PC-9 (cell line): ENCODE measurements around the gene PALLD. TPM values are rescaled to one million over a fixed set of nuclear protein-coding genes. Genes with fewer than 3 reads are reported as not detected.

Experiments
- BruUV-seq: library from RNA; stranded (reverse); fragments of 400-500 nt; replicated peaks from 2 replicates; lab custom pipeline; 2021; lab: Mats Ljungman, UMichigan
- CTCF ChIA-PET: fragments of 300-600 bp; sonication (Branson Sonifier 250); formaldehyde crosslinking; loops from one replicate; lab custom pipeline; 2022; ENCODE audit warnings: antibody characterized with exemption; lab: Charles Lee
- POLR2A ChIA-PET: fragments of 300-600 bp; sonication (Branson Sonifier 250); formaldehyde crosslinking; loops from one replicate; lab custom pipeline; 2022; ENCODE audit warnings: antibody characterized with exemption; ENCODE audit not compliant: unreplicated experiment; lab: Charles Lee
- DNase-seq, 2 experiments: peaks; one replicate each; pipeline versions ENCODE4 v3.0.0 to v3.0.0-alpha.2; 2015 to 2022; ENCODE audit warnings: mixed read lengths in 1 of 2
- H2AFZ ChIP-seq: fragments of 200-600 bp; sonication (generic); 2 replicates; pipeline ENCODE4 v1.8.1; 2017; ENCODE audit warnings: antibody characterized with exemption
- H3F3A ChIP-seq: fragments of 200-600 bp; sonication (generic); 2 replicates; pipeline ENCODE4 v1.8.1; 2017; ENCODE audit warnings: antibody characterized with exemption, mild to moderate bottlenecking, low read depth; ENCODE audit not compliant: insufficient read depth
- H3K27ac ChIP-seq: fragments of 200-600 bp; sonication (generic); 2 replicates; pipeline ENCODE4 v1.6.1; 2016; ENCODE audit warnings: mixed run types
- H3K27me3 ChIP-seq: fragments of 200-600 bp; sonication (generic); 2 replicates; pipeline ENCODE4 v1.6.1; 2016; ENCODE audit warnings: low read depth, mixed run types; ENCODE audit not compliant: insufficient read depth
- H3K36me3 ChIP-seq: fragments of 200-600 bp; sonication (generic); 2 replicates; pipeline ENCODE4 v1.6.1; 2016; ENCODE audit warnings: low read depth, mixed run types
- H3K4me1 ChIP-seq: fragments of 200-600 bp; sonication (generic); replicated peaks from 2 replicates; pipeline ENCODE4 v1.6.1; 2016; ENCODE audit warnings: mixed run types; ENCODE audit not compliant: insufficient read depth
- H3K4me2 ChIP-seq: fragments of 200-600 bp; sonication (generic); 2 replicates; pipeline ENCODE4 v1.6.1; 2017; ENCODE audit warnings: mixed run types
- H3K4me3 ChIP-seq: fragments of 200-600 bp; sonication (generic); 2 replicates; pipeline ENCODE4 v1.6.1; 2016; ENCODE audit warnings: mixed run types
- H3K79me2 ChIP-seq: fragments of 200-600 bp; sonication (generic); 2 replicates; pipeline ENCODE4 v1.6.1; 2017; ENCODE audit warnings: low read depth, mixed run types
- H3K9me2 ChIP-seq: fragments of 200-600 bp; sonication (generic); 2 replicates; pipeline ENCODE4 v1.8.1; 2017; ENCODE audit warnings: mild to moderate bottlenecking; ENCODE audit not compliant: insufficient read depth
- H3K9me3 ChIP-seq: fragments of 200-600 bp; sonication (generic); 2 replicates; pipeline ENCODE4 v1.8.1; 2016; ENCODE audit warnings: low read depth; ENCODE audit not compliant: insufficient read depth
- H4K20me1 ChIP-seq: fragments of 200-600 bp; sonication (generic); 2 replicates; pipeline ENCODE4 v1.8.1; 2017; ENCODE audit not compliant: insufficient read depth
- CTCF ChIP-seq: fragments of 200-600 bp; sonication (generic); conservative IDR thresholded peaks from 2 replicates; pipeline ENCODE4 v1.6.1; 2017; ENCODE audit warnings: mixed run types, antibody characterized with exemption, mild to moderate bottlenecking, moderate library complexity
- EZH2 ChIP-seq: fragments of 200-600 bp; sonication (generic); IDR thresholded peaks from 2 replicates; pipeline ENCODE4 v1.8.0; 2017; ENCODE audit warnings: antibody characterized with exemption, low read depth
- intact Hi-C: fragments of 100-400 bp; cut with micrococcal nuclease; formaldehyde crosslinking; loops from one replicate; pipeline ENCODE4 v1.10.0; 2022; ENCODE audit not compliant: unreplicated experiment
- total RNA-seq: library from RNA; stranded (reverse); gene quantifications from 2 replicates; pipeline ENCODE4 v1.2.3, GENCODE V29; 2021

Gene PALLD
- total RNA-seq, 1 experiment from 2014 or later: 156 TPM

DNA sequence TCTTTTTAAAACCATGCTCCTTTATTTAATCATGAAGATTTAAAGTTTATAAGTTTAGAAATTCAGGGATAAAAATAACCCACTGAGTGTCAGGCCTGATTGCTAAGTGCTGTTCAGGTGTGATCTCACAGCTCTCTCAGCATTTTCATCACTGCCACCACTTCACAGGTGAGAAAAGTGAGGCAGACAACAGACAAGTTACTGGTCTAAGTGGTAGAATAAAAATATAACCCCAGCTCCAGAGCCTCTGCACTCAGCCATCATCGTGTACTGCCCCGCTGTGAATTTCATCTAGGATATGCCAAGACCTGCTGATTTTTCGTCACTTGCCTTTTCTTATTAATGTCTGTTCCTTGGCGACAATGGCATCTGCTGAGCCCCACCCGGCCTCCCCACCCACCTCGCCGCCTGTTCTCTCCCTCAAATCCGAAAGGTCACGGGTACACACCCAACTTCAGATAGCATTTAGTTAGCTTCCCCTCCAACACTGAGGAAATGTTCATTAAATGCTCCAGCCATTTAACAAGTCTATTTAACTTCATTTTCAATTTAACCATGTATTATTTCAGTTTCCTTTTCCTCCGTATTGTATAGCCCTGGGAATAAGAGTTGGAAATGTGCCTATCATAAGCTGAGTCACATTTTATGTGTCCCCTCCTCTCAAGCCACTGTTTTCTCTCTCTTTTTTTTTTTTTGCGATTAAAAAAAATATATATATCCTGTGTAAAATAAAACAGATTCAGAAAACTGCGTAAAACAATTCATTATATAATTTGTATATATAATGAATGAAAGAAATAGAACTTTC is 276.7 kb downstream of the PALLD start:
- no peaks in the 10 kb centered on the region for H3K79me2 ChIP-seq
- H3K4me2 ChIP-seq: no peak overlapping the region
- H3K4me1 ChIP-seq: no peaks in the 10 kb centered on the region
- TF ChIP-seq CTCF (no peak), EZH2 (no peak)
- no peaks in the 10 kb centered on the region for H3K9me3 ChIP-seq
- BruUV-seq: no TSS peak
- CTCF ChIA-PET: no interaction called here
- H2AFZ ChIP-seq: no peak overlapping the region
- no peaks in the 10 kb centered on the region for H3F3A ChIP-seq
- no peak overlapping the region for H3K27ac ChIP-seq
- DNase-seq: no peak
- H3K9me2 ChIP-seq: no peaks in the 10 kb centered on the region
- no peaks in the 10 kb centered on the region for H3K36me3 ChIP-seq
- no peaks in the 10 kb centered on the region for H3K27me3 ChIP-seq
- H4K20me1 ChIP-seq: no peaks in the 10 kb centered on the region
- H3K4me3 ChIP-seq: no peak overlapping the region
- intact Hi-C loops: no loop called here
- POLR2A ChIA-PET: no interaction called here

DNA sequence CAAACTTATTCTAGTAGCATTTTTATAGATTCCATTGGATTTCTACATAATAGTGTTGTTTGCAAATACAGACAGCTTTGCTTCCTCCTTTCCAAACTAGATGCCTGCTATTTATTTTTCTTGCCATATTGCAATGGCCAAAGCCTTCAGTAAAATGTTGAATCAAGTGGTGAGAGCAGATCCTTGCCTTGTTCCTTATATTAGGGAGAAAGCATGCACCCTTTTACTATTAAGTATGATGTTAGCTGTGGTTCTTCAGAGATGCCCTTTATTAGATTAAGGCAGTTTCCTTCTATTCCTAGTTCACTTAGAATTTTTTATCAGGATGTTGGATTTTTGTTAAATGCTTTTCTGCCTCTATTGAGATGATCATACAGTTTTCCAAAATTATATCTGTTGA is 279.5 kb downstream of the PALLD start:
- Histone ChIP-seq H3K4me2 (no peak overlapping the region), H2AFZ (no peak overlapping the region), H3K4me3 (no peak overlapping the region), H3K4me1 (no peaks in the 10 kb centered on the region), H3K79me2 (no peaks in the 10 kb centered on the region), H3K36me3 (no peaks in the 10 kb centered on the region), H3K9me2 (no peaks in the 10 kb centered on the region), H4K20me1 (no peaks in the 10 kb centered on the region), H3F3A (no peaks in the 10 kb centered on the region), H3K9me3 (no peaks in the 10 kb centered on the region), H3K27ac (no peak overlapping the region), H3K27me3 (no peaks in the 10 kb centered on the region)
- no TSS peak for BruUV-seq
- no peak for DNase-seq
- CTCF ChIA-PET: no interaction called here
- intact Hi-C loops: no loop called here
- POLR2A ChIA-PET: no interaction called here
- no peak for TF ChIP-seq CTCF
- no peak for TF ChIP-seq EZH2

GRCh38 chr4:168777277-168777965 is 280.6 kb downstream of the PALLD start:
- TF ChIP-seq CTCF (no peak), EZH2 (no peak)
- no peaks in the 10 kb centered on the region for H3F3A ChIP-seq
- no peak overlapping the region for H3K27ac ChIP-seq
- DNase-seq: no peak
- ChIA-PET CTCF (no interaction called here), POLR2A (interaction anchor here (0.5 kb wide), 1 partner anchor 181 kb away, joined by 4 read pairs; no protein-coding TSS in a partner anchor)
- no peaks in the 10 kb centered on the region for H3K79me2 ChIP-seq
- BruUV-seq: no TSS peak
- intact Hi-C loops: no loop called here
- H3K4me2 ChIP-seq: no peak overlapping the region
- H2AFZ ChIP-seq: no peak overlapping the region
- no peaks in the 10 kb centered on the region for H3K36me3 ChIP-seq
- no peaks in the 10 kb centered on the region for H4K20me1 ChIP-seq
- H3K9me3 ChIP-seq: no peaks in the 10 kb centered on the region
- no peaks in the 10 kb centered on the region for H3K4me1 ChIP-seq
- H3K27me3 ChIP-seq: no peaks in the 10 kb centered on the region
- H3K9me2 ChIP-seq: no peaks in the 10 kb centered on the region
- no peak overlapping the region for H3K4me3 ChIP-seq
